ENCODE measurements around the gene YIPF4.

DNA sequence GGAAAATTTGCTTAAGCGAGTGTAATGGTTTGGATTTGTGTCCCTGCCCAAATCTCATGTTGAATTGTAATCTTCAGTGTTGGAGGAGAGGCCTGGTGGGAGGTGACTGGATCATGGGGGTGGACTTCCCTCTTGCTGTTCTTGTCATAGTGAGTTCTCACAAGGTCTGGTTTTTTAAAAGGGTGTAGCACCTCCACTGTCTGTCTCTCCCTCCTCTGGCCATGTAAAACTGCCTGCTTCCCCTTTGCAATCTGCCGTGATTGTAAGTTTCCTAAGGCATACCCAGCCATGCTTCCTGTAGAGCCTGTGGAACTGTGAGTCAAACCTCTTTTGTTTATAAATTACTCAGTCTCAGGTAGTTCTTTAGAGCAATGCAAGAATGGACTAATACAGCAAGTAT is 6.6 kb downstream of the YIPF4 start:
- TF ChIP-seq MAZ (IDR thresholded peaks at IDR 0.05; ENCODE audit: borderline replicate concordance, low read depth, low read length) (no peak), CHD2 (IDR thresholded peaks at IDR 0.05; ENCODE audit: low read length, partially characterized antibody) (no peak), POLR2A (IDR thresholded peaks at IDR 0.05; ENCODE audit: low read length) (no peak), SREBF2 (IDR thresholded peaks at IDR 0.05) (no peak), HOXB13 (CRISPR knock-in tag; IDR thresholded peaks at IDR 0.05; ENCODE audit: low read depth) (no peak), EHMT2 (IDR thresholded peaks at IDR 0.05; ENCODE audit: low read depth) (no peak), EP300 (IDR thresholded peaks at IDR 0.05) (no peak)
- TF ChIP-seq, protein P1, sequence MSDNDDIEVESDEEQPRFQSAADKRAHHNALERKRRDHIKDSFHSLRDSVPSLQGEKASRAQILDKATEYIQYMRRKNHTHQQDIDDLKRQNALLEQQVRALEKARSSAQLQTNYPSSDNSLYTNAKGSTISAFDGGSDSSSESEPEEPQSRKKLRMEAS (IDR thresholded peaks at IDR 0.05), result no peak
- TF ChIP-seq, protein P2, sequence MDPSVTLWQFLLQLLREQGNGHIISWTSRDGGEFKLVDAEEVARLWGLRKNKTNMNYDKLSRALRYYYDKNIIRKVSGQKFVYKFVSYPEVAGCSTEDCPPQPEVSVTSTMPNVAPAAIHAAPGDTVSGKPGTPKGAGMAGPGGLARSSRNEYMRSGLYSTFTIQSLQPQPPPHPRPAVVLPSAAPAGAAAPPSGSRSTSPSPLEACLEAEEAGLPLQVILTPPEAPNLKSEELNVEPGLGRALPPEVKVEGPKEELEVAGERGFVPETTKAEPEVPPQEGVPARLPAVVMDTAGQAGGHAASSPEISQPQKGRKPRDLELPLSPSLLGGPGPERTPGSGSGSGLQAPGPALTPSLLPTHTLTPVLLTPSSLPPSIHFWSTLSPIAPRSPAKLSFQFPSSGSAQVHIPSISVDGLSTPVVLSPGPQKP (IDR thresholded peaks at IDR 0.05; ENCODE audit: low read depth, low read length), result no peak
- TF ChIP-seq, protein P3, sequence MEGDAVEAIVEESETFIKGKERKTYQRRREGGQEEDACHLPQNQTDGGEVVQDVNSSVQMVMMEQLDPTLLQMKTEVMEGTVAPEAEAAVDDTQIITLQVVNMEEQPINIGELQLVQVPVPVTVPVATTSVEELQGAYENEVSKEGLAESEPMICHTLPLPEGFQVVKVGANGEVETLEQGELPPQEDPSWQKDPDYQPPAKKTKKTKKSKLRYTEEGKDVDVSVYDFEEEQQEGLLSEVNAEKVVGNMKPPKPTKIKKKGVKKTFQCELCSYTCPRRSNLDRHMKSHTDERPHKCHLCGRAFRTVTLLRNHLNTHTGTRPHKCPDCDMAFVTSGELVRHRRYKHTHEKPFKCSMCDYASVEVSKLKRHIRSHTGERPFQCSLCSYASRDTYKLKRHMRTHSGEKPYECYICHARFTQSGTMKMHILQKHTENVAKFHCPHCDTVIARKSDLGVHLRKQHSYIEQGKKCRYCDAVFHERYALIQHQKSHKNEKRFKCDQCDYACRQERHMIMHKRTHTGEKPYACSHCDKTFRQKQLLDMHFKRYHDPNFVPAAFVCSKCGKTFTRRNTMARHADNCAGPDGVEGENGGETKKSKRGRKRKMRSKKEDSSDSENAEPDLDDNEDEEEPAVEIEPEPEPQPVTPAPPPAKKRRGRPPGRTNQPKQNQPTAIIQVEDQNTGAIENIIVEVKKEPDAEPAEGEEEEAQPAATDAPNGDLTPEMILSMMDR (IDR thresholded peaks at IDR 0.05), result no peak
